HepG2 (cell line): ENCODE data around the gene TMEM81. TPM values are rescaled to one million over a fixed set of nuclear protein-coding genes. Genes with fewer than 3 reads are reported as not detected.

Experiments
- ATAC-seq: fragments of 200-7000 bp; cut with Tn5 transposase; 3 replicates; pipeline ENCODE4 v1.9.1; 2020; ENCODE audit warnings: mild to moderate bottlenecking, moderate library complexity
- BruUV-seq: library from RNA; stranded (reverse); fragments of 400-500 nt; replicated peaks from 2 replicates; lab custom pipeline; 2021; lab: Mats Ljungman, UMichigan
- CTCF ChIA-PET: fragments of 300-600 bp; formaldehyde crosslinking; extraction: SDS; loops from one replicate; lab custom pipeline; 2021; ENCODE audit warnings: low total read pairs, inconsistent platforms, low intra/inter-chr PET ratio; lab: Yijun Ruan, JAX
- POLR2A ChIA-PET: fragments of 350-600 bp; sonication (Branson Sonifier 250); formaldehyde crosslinking; loops from one replicate; lab custom pipeline; 2020; ENCODE audit warnings: antibody characterized with exemption, inconsistent platforms; lab: Yijun Ruan, JAX
- DNase-seq: peaks from one replicate; pipeline ENCODE4 v3.0.0-alpha.2; 2015; ENCODE audit warnings: low spot score
- FAIRE-seq: peaks from 3 replicates; lab custom pipeline; 2011; peaks lifted over from hg19 to GRCh38; lab: Jason Lieb, UNC
- H2AFZ ChIP-seq: one replicate; pipeline ENCODE4 v1.6.1; 2011; ENCODE audit warnings: low read length, inconsistent platforms
- H3K27ac ChIP-seq: fragments of 300-600 bp; 3 replicates; pipeline ENCODE4 v1.8.0; 2011; ENCODE audit warnings: mixed run types, mild to moderate bottlenecking, mixed read lengths, low read length, inconsistent platforms; ENCODE audit not compliant: insufficient read depth; ENCODE audit errors: extremely low read length
- H3K27me3 ChIP-seq, 2 experiments: fragments of 200-600 bp in 1 of 2; 2 replicates in 1 of 2; 3 replicates in 1 of 2; pipeline versions ENCODE4 v1.6.0 to v1.8.0; 2011; ENCODE audit warnings: low read length in 2 of 2, mild to moderate bottlenecking in 2 of 2, moderate library complexity in 2 of 2, inconsistent platforms in 1 of 2; ENCODE audit not compliant: insufficient read depth in 2 of 2, control insufficient read depth in 1 of 2
- H3K36me3 ChIP-seq, 2 experiments: fragments of 200-600 bp in 1 of 2; replicated peaks in 1 of 2; 2 replicates in 1 of 2; 3 replicates in 1 of 2; pipeline versions ENCODE4 v1.5.1 to v1.8.0; 2011; ENCODE audit warnings: low read length in 2 of 2, inconsistent platforms in 1 of 2; ENCODE audit not compliant: insufficient read depth in 2 of 2, control insufficient read depth in 1 of 2
- H3K4me1 ChIP-seq: 2 replicates; pipeline ENCODE4 v1.5.1; 2012; ENCODE audit warnings: low read length, inconsistent platforms; ENCODE audit not compliant: insufficient read depth
- H3K4me2 ChIP-seq: 2 replicates; pipeline ENCODE4 v1.6.0; 2011; ENCODE audit warnings: low read depth, low read length, inconsistent platforms
- H3K4me3 ChIP-seq, 3 experiments: fragments of 200-600 bp in 1 of 3; sonication (generic), shearing (Covaris generic) in 1 of 3; replicated peaks in 1 of 3; 2 replicates each; pipeline ENCODE4 v1.5.1; 2011 to 2016; ENCODE audit warnings: low read length in 3 of 3, inconsistent platforms in 2 of 3, low read depth in 2 of 3, mild to moderate bottlenecking in 2 of 3, control low read depth in 1 of 3, mixed read lengths in 1 of 3; ENCODE audit not compliant: insufficient read depth in 1 of 3
- H3K79me2 ChIP-seq: one replicate; pipeline ENCODE4 v1.6.1; 2011; ENCODE audit warnings: low read length, inconsistent platforms; ENCODE audit not compliant: insufficient read depth
- H3K9ac ChIP-seq: 2 replicates; pipeline ENCODE4 v1.6.0; 2011; ENCODE audit warnings: mild to moderate bottlenecking, low read depth, low read length, inconsistent platforms; ENCODE audit not compliant: insufficient read depth
- H3K9me3 ChIP-seq: 2 replicates; pipeline ENCODE4 v1.5.1; 2012; ENCODE audit warnings: mild to moderate bottlenecking, low read length
- H4K20me1 ChIP-seq: 2 replicates; pipeline ENCODE4 v1.6.0; 2011; ENCODE audit warnings: inconsistent platforms, mild to moderate bottlenecking, low read length, moderate library complexity; ENCODE audit not compliant: insufficient read depth
- CBX1 ChIP-seq: IDR thresholded peaks from one replicate; pipeline ENCODE4 v1.6.1; 2016; ENCODE audit warnings: antibody characterized with exemption, low read depth
- CREB1 ChIP-seq, 2 experiments: fragments of 450-650 bp in 1 of 2; IDR thresholded peaks; 2 replicates each; pipeline ENCODE4 v1.6.1; 2016 to 2017; ENCODE audit warnings: control low read depth in 1 of 2, mild to moderate bottlenecking in 1 of 2, missing compliant biosample characterization in 1 of 2, missing genetic modification characterization in 1 of 2
- IKZF1 ChIP-seq: fragments of 450-650 bp; IDR thresholded peaks from 2 replicates; pipeline ENCODE4 v1.7.1; 2016
- RBAK ChIP-seq: sonication (generic); formaldehyde crosslinking; IDR thresholded peaks from 2 replicates; pipeline ENCODE4 v1.5.1; 2020; ENCODE audit warnings: mild to moderate bottlenecking, missing genetic modification reagents
- WGBS: methylation state at CpG from one replicate; pipeline ENCODE4 v1.1.6; 2017; ENCODE audit warnings: low lambda C conversion rate; 5-methylcytosine and 5-hydroxymethylcytosine counted together
- in situ Hi-C: cut with HindIII; loops from 2 replicates; pipeline ENCODE4 v1.10.0; 2017; ENCODE audit warnings: low pct_unique_long_range_greater_than_20kb; ENCODE audit not compliant: extremely low pct_ligation_motif_present
- intact Hi-C: fragments of 100-400 bp; cut with micrococcal nuclease; formaldehyde crosslinking; loops from one replicate; pipeline ENCODE4 v1.10.0; 2022; ENCODE audit not compliant: unreplicated experiment
- polyA plus RNA-seq, 8 experiments: library from polyadenylated mRNA; depleted of rRNA in 3 of 8; stranded (reverse) in 7 of 8; unstranded in 1 of 8; fragments of >200 nt; fragmentation: Illumina TruSeq in 4 of 8; extraction: Trizol in 4 of 8; gene quantifications; 2 replicates each; pipeline versions ENCODE4 v1.2.1 to v1.2.3, GENCODE V29; 2011 to 2016; ENCODE audit warnings: low read depth in 4 of 8, missing spikeins in 1 of 8, mixed read lengths in 1 of 8; ENCODE audit not compliant: insufficient read depth in 1 of 8
- total RNA-seq, 5 experiments: library from RNA; depleted of rRNA; stranded (reverse); fragments of >200 nt; fragmentation: Illumina TruSeq; extraction: Trizol; gene quantifications; 2 replicates each; pipeline ENCODE4 v1.2.3, GENCODE V29; 2016; ENCODE audit warnings: low read depth in 1 of 5
- TF ChIP-seq, protein P1 (sequence below): sonication (generic); formaldehyde crosslinking; IDR thresholded peaks from 2 replicates; pipeline ENCODE4 v1.4.0; 2020; ENCODE audit warnings: mild to moderate bottlenecking, missing genetic modification reagents
- TF ChIP-seq, protein P2 (sequence below): sonication (generic); formaldehyde crosslinking; IDR thresholded peaks from 2 replicates; pipeline ENCODE4 v1.8.1; 2023; ENCODE audit warnings: mild to moderate bottlenecking, missing genetic modification reagents

Gene TMEM81
- total and polyA plus RNA-seq, 2 of the 13 experiments (the other 11 are each of a cell fraction or from before 2014, with no cell fraction given) = 1.1 TPM

DNA sequence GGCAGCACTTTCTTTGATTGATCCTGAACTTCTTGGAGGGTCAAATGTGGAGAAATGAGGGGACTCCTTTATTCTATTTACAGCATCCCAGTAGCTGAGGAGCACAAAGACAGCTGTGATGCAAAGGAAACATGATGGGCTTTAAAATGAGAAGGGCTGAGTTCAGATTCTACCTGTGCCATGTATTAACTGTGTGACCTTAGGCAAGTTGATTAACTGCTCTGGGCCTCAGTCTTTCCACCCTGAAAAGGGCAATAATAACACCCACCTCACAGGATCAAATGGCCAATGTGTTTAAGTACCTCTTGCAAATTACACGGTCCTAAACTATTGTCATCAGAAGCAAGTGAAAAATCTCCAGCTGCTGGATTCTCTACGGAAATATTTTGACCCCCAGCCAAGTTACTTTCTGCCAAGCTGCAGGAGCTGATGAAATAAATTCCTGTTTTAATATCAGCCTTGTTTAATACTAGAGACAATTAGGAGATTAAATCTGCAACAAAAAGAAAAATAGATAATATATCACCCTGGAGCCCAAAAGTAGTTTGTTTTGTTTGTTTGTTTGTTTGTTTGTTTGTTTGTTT lies 15.7 kb downstream of the TMEM81 start:
- 2% methylated on average over 2 of the region's 2 CpGs for WGBS
- Histone ChIP-seq H2AFZ (no peak overlapping the region), H3K9ac (no peak overlapping the region), H3K79me2 (no peaks in the 10 kb centered on the region), H3K4me2 (no peak overlapping the region), H3K4me3 (no peak overlapping the region), H3K9me3 (no peaks in the 10 kb centered on the region), H3K36me3 (no peaks in the 10 kb centered on the region), H4K20me1 (no peaks in the 10 kb centered on the region), H3K4me1 (no peaks in the 10 kb centered on the region), H3K27me3 (peaks cover 0 to 31% of the 10 kb centered on the region in 2 experiments; a peak in 3 of 5 replicates), H3K27ac (no peak overlapping the region)
- DNase-seq (no peak), ATAC-seq (no peak), FAIRE-seq (no peak)
- POLR2A ChIA-PET = no interaction called here
- in situ Hi-C loops = loop anchor here (10.0 kb wide), 1 partner anchor 186 kb away; no protein-coding TSS in a partner anchor
- TF ChIP-seq, protein P1, sequence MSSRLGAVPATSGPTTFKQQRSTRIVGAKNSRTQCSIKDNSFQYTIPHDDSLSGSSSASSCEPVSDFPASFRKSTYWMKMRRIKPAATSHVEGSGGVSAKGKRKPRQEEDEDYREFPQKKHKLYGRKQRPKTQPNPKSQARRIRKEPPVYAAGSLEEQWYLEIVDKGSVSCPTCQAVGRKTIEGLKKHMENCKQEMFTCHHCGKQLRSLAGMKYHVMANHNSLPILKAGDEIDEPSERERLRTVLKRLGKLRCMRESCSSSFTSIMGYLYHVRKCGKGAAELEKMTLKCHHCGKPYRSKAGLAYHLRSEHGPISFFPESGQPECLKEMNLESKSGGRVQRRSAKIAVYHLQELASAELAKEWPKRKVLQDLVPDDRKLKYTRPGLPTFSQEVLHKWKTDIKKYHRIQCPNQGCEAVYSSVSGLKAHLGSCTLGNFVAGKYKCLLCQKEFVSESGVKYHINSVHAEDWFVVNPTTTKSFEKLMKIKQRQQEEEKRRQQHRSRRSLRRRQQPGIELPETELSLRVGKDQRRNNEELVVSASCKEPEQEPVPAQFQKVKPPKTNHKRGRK (CRISPR knock-in tag) = no peak
- TF ChIP-seq CBX1 (no peak), IKZF1 (no peak), CREB1 (IDR thresholded peaks at IDR 0.05) (no peak), CREB1 (CRISPR knock-in tag; IDR thresholded peaks at IDR 0.05) (no peak), RBAK (CRISPR knock-in tag) (no peak)
- TF ChIP-seq, protein P2, sequence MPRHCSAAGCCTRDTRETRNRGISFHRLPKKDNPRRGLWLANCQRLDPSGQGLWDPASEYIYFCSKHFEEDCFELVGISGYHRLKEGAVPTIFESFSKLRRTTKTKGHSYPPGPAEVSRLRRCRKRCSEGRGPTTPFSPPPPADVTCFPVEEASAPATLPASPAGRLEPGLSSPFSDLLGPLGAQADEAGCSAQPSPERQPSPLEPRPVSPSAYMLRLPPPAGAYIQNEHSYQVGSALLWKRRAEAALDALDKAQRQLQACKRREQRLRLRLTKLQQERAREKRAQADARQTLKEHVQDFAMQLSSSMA (CRISPR knock-in tag) = no peak
- intact Hi-C loops = no loop called here
- no TSS peak for BruUV-seq
- CTCF ChIA-PET = no interaction called here
